Fibroblast of pulmonary artery (primary cell): Measurements from ENCODE around the gene CRABP2.

Experiments
- DNase-seq: peaks from one replicate; pipeline ENCODE4 v3.0.0-alpha.2; 2010; ENCODE audit warnings: low read depth
- H3K4me3 ChIP-seq: replicated peaks from 2 replicates; pipeline ENCODE4 v1.5.1; 2011; ENCODE audit warnings: low read depth, mild to moderate bottlenecking, control low read depth, low read length, moderate library complexity
- TF ChIP-seq, protein P1 (sequence below): IDR thresholded peaks from 2 replicates; pipeline ENCODE4 v1.5.1; 2011; ENCODE audit warnings: mild to moderate bottlenecking, control low read depth, low read length, inconsistent platforms; ENCODE audit errors: missing control alignments

The CRABP2 gene

DNA sequence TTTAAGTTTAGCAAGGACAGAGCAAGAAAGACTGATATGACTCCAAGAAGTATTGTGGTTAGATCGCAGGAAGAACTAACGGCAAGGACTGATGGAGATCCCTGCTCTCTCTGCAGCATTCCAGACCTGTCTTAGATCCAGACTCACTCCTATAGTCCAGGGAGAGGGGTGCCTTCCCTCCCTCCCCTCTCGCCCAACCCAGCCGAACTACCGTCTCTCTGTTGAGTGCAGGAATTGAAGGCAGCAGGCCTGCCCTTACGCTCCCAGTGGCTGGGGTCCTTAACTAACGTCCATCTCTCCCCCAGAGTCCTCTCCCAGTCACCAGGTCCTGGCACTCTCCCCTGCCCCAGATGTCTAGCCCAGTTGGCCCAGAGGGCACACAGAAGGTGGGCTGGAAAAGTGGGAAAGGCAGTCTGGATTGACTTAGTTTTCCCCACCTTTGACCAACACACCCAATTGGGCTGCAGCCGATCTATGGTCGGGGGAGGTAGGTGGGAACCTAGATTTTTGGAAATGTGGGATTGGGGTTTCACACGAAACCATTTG, 1.1 kb downstream of the CRABP2 start:
- TF ChIP-seq, protein P1, sequence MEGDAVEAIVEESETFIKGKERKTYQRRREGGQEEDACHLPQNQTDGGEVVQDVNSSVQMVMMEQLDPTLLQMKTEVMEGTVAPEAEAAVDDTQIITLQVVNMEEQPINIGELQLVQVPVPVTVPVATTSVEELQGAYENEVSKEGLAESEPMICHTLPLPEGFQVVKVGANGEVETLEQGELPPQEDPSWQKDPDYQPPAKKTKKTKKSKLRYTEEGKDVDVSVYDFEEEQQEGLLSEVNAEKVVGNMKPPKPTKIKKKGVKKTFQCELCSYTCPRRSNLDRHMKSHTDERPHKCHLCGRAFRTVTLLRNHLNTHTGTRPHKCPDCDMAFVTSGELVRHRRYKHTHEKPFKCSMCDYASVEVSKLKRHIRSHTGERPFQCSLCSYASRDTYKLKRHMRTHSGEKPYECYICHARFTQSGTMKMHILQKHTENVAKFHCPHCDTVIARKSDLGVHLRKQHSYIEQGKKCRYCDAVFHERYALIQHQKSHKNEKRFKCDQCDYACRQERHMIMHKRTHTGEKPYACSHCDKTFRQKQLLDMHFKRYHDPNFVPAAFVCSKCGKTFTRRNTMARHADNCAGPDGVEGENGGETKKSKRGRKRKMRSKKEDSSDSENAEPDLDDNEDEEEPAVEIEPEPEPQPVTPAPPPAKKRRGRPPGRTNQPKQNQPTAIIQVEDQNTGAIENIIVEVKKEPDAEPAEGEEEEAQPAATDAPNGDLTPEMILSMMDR = no peak
- H3K4me3 ChIP-seq = no peak overlapping the region
- DNase-seq = no peak

DNA sequence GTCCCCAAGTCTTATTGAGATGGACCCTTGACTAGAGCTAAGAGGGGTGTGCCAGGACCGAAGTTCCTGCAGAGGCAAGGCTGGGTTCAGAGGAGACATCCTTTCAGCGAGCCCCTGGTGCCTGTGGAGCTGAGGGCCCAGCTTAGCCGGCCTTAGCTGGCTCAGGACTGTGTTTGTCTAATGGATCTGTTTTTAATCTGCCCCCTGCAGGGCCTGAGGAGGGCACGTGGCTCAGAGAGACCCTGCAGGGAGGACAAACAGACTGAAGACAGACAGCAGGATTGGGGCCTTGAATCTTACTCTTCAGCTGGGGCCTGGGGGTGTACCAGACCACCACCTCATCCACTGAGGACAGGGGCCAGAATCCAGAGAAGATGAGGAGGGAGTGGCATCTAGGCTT, 1.6 kb downstream of the CRABP2 start:
- TF ChIP-seq, protein P1 = no peak
- no peak for DNase-seq
- H3K4me3 ChIP-seq = no peak overlapping the region

GRCh38 chr1:156703336-156703735, 2.0 kb downstream of the CRABP2 start:
- no peak for DNase-seq
- TF ChIP-seq, protein P1 = no peak
- H3K4me3 ChIP-seq = no peak overlapping the region

- H3K4me3 ChIP-seq = no peak overlapping the region
- TF ChIP-seq, protein P1 = no peak
- no peak for DNase-seq
Observed at GRCh38 chr1:156700736-156701531, 4.4 kb downstream of the CRABP2 start.

DNA sequence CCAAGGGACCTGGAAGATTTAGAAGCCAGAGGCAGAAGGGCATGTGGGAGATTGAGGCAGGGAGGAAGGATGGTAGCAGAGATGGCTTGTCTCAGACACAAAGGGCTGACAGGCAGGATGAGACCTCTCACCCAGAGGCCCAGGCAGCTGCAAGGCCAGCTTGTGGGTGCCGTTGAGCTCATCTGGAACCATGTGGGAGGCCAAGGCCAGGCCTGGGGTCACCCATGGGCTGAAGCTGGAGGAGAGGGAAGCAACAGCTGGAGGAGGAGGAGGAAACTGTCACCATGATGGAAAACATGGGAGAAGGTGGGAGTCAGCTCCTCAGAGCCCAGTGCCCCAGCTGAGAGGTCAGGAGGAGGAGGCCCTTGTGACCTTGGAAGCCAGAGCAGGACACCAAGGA, 6.4 kb downstream of the CRABP2 start:
- TF ChIP-seq, protein P1 = no peak
- no peak overlapping the region for H3K4me3 ChIP-seq
- no peak for DNase-seq

GRCh38 chr1:156697481-156697880, 7.9 kb downstream of the CRABP2 start:
- no peak overlapping the region for H3K4me3 ChIP-seq
- TF ChIP-seq, protein P1 = no peak
- no peak for DNase-seq

GRCh38 chr1:156696755-156697154, 8.6 kb downstream of the CRABP2 start:
- no peak for DNase-seq
- TF ChIP-seq, protein P1 = no peak

More at GRCh38 chr1:156696755-156697154, 8.6 kb downstream of the CRABP2 start:
- no peak overlapping the region for H3K4me3 ChIP-seq
